ENCODE data around the gene NRXN3. TPM values are rescaled to one million over a fixed set of nuclear protein-coding genes. Genes with fewer than 3 reads are reported as not detected.

The NRXN3 gene
- total and polyA plus RNA-seq, 4 donors, result 1.4 to 8.3 (median 4.4) TPM

DNA sequence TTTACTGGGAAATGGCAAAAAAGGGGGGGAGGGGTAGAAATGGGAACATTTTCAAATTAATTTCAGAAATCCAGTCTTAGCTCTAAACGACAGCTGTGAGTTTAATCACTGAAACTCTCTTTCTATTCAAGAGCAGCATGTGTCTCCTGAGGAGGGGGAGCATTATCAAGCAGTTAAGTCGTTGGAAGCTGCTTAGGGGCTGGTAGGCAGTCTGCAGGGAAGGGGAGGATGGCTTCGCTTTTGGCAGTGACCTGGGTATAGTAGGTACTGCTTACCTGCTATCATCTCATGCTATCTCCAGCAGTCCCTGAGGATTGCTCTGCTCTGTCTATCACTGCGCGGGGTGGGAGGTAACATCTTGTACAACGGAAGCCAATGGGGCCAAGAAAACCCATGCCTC is 567.4 kb downstream of the NRXN3 start:
- H3K9ac ChIP-seq (ENCODE audit: insufficient read depth in 1 of 2, low read length in 2 of 2), result no peak overlapping the region
- TF ChIP-seq, protein P1, sequence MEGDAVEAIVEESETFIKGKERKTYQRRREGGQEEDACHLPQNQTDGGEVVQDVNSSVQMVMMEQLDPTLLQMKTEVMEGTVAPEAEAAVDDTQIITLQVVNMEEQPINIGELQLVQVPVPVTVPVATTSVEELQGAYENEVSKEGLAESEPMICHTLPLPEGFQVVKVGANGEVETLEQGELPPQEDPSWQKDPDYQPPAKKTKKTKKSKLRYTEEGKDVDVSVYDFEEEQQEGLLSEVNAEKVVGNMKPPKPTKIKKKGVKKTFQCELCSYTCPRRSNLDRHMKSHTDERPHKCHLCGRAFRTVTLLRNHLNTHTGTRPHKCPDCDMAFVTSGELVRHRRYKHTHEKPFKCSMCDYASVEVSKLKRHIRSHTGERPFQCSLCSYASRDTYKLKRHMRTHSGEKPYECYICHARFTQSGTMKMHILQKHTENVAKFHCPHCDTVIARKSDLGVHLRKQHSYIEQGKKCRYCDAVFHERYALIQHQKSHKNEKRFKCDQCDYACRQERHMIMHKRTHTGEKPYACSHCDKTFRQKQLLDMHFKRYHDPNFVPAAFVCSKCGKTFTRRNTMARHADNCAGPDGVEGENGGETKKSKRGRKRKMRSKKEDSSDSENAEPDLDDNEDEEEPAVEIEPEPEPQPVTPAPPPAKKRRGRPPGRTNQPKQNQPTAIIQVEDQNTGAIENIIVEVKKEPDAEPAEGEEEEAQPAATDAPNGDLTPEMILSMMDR (IDR thresholded peaks at IDR 0.05; ENCODE audit: control extremely low read depth, extremely low read depth), result no peak
- ATAC-seq (ENCODE audit: insufficient read depth, low FRiP score) (no peak), DNase-seq (no peak)
- no peaks in the 10 kb centered on the region for H3K4me1 ChIP-seq (ENCODE audit: control insufficient read depth in 5 of 5, insufficient read depth in 5 of 5, low read length in 5 of 5)
- H3K36me3 ChIP-seq (ENCODE audit: control insufficient read depth in 4 of 4, insufficient read depth in 4 of 4, low read length in 4 of 4), result no peaks in the 10 kb centered on the region
- H3K27me3 ChIP-seq (ENCODE audit: control insufficient read depth in 3 of 3, insufficient read depth in 3 of 3, low read length in 2 of 3), result peaks cover 0 to 2% (median 0%) of the 10 kb centered on the region in 3 donors
- 76 to 78% methylated on average over 6 of the region's 6 CpGs for WGBS, 2 donors
- H3K4me3 ChIP-seq, result no peak overlapping the region
- no peak overlapping the region for H3K27ac ChIP-seq (ENCODE audit: low read depth in 1 of 2, low read length in 1 of 2)
- H3K9me3 ChIP-seq (ENCODE audit: control insufficient read depth in 4 of 4, insufficient read depth in 3 of 4, low read length in 3 of 4), result peaks cover 0 to 2% (median 0%) of the 10 kb centered on the region in 4 donors

DNA sequence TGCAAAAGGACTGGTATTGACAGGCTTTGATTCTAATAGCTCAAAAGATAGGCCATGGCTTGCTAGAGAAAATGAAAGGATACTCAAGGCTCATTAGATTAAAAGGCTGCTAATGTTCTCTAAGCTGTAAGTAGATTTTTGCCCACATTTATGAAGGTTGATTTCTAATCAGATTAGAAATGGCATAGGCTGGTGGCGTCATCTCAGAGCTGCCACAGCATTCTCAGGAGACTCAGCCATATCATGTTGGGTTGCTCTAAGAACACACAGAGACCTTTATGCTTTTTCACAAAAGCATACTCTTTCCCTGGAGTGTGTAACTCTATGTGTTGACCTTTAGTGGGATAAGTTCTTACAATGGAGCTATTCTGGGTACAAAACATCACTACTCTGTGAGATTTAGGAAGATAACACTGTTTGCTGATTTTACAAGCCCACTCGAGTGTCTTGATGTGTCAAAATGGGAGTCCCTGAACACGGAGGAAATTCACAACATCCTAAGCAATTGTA is 576.0 kb downstream of the NRXN3 start:
- Histone ChIP-seq H3K9ac (ENCODE audit: insufficient read depth in 1 of 2, low read length in 2 of 2) (no peak overlapping the region), H3K9me3 (ENCODE audit: control insufficient read depth in 4 of 4, insufficient read depth in 3 of 4, low read length in 3 of 4) (no peaks in the 10 kb centered on the region), H3K4me3 (no peak overlapping the region), H3K4me1 (ENCODE audit: control insufficient read depth in 5 of 5, insufficient read depth in 5 of 5, low read length in 5 of 5) (no peaks in the 10 kb centered on the region), H3K27ac (ENCODE audit: low read depth in 1 of 2, low read length in 1 of 2) (no peak overlapping the region), H3K36me3 (ENCODE audit: control insufficient read depth in 4 of 4, insufficient read depth in 4 of 4, low read length in 4 of 4) (no peaks in the 10 kb centered on the region), H3K27me3 (ENCODE audit: control insufficient read depth in 3 of 3, insufficient read depth in 3 of 3, low read length in 2 of 3) (no peaks in the 10 kb centered on the region)
- no peak for ATAC-seq (ENCODE audit: insufficient read depth, low FRiP score)
- no peak for DNase-seq
- 59 to 63% methylated on average over 3 of the region's 3 CpGs for WGBS, 2 donors
- TF ChIP-seq, protein P1 (IDR thresholded peaks at IDR 0.05; ENCODE audit: control extremely low read depth, extremely low read depth), result no peak

DNA sequence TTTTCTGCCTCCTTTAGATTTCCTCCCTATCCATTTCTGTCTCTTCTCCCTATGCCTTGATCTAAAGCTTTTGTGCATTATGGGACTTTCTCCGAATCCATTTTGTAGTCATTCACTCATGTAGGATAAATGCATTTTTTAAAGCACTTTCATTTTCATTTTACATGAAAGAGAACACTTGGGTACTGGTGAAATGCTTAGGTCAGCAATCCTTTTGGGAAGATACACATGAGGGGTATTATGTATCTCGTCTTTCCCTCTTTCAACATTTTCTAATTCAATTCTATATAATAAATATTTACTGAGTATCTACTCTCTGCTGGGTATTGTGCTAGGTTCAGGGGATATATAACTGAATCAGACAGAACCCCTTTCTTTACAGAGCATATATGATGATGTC is 577.6 kb downstream of the NRXN3 start:
- TF ChIP-seq, protein P1 (IDR thresholded peaks at IDR 0.05; ENCODE audit: control extremely low read depth, extremely low read depth), result no peak
- Histone ChIP-seq H3K4me1 (ENCODE audit: control insufficient read depth in 5 of 5, insufficient read depth in 5 of 5, low read length in 5 of 5) (no peaks in the 10 kb centered on the region), H3K27me3 (ENCODE audit: control insufficient read depth in 3 of 3, insufficient read depth in 3 of 3, low read length in 2 of 3) (no peaks in the 10 kb centered on the region), H3K36me3 (ENCODE audit: control insufficient read depth in 4 of 4, insufficient read depth in 4 of 4, low read length in 4 of 4) (no peaks in the 10 kb centered on the region), H3K27ac (ENCODE audit: low read depth in 1 of 2, low read length in 1 of 2) (no peak overlapping the region), H3K4me3 (no peak overlapping the region), H3K9ac (ENCODE audit: insufficient read depth in 1 of 2, low read length in 2 of 2) (no peak overlapping the region), H3K9me3 (ENCODE audit: control insufficient read depth in 4 of 4, insufficient read depth in 3 of 4, low read length in 3 of 4) (no peaks in the 10 kb centered on the region)
- WGBS, 2 donors, result 82 to 83% methylated on average over 2 of the region's 2 CpGs
- DNase-seq, result no peak
- no peak for ATAC-seq (ENCODE audit: insufficient read depth, low FRiP score)

All from lung (tissue), 12 donors.